Natural killer cell (primary cell): ENCODE data around the gene CEP85. TPM values are rescaled to one million over a fixed set of nuclear protein-coding genes. Genes with fewer than 3 reads are reported as not detected.

Experiments used
- ATAC-seq, 3 donors: fragments of 150-1000 bp in 2 of 3; fragments of 200-7000 bp in 1 of 3; cut with Tn5 transposase; 1 replicate in 1 of 3; 2 replicates in 2 of 3; pipeline ENCODE4 v1.10.0; 2021; ENCODE audit warnings: mild to moderate bottlenecking in 2 of 3, moderate library complexity in 2 of 3
- DNase-seq, 2 donors: peaks; one replicate each; pipeline versions ENCODE4 v3.0.0 to v3.0.0-alpha.2; 2013 to 2021; ENCODE audit warnings: mixed read lengths in 1 of 2
- H3K27ac ChIP-seq: one replicate; pipeline ENCODE4 v1.5.1; 2013; ENCODE audit warnings: mild to moderate bottlenecking, low read length
- H3K27me3 ChIP-seq: one replicate; pipeline ENCODE4 v1.6.1; 2013; ENCODE audit warnings: low read length; ENCODE audit not compliant: control insufficient read depth, insufficient read depth
- H3K36me3 ChIP-seq: one replicate; pipeline ENCODE4 v1.6.1; 2013; ENCODE audit warnings: low read length; ENCODE audit not compliant: control insufficient read depth, insufficient read depth
- H3K4me1 ChIP-seq: one replicate; pipeline ENCODE4 v1.6.1; 2013; ENCODE audit warnings: low read length; ENCODE audit not compliant: control insufficient read depth, insufficient read depth
- H3K4me3 ChIP-seq: one replicate; pipeline ENCODE4 v1.5.1; 2013; ENCODE audit warnings: low read length
- H3K9me3 ChIP-seq: one replicate; pipeline ENCODE4 v1.6.1; 2013; ENCODE audit warnings: low read length; ENCODE audit not compliant: control insufficient read depth, insufficient read depth
- H3K27ac Mint-ChIP-seq, 2 donors: one replicate each; pipeline ENCODE4 v1.8.0; 2022; ENCODE audit warnings: mild to moderate bottlenecking in 2 of 2, mixed read lengths in 2 of 2, moderate library complexity in 1 of 2
- H3K27me3 Mint-ChIP-seq, 2 donors: one replicate each; pipeline ENCODE4 v1.8.0; 2022; ENCODE audit warnings: low read depth in 2 of 2, mixed read lengths in 2 of 2
- H3K36me3 Mint-ChIP-seq: one replicate; pipeline ENCODE4 v1.8.0; 2022; ENCODE audit warnings: mixed read lengths
- H3K4me1 Mint-ChIP-seq, 2 donors: one replicate each; pipeline ENCODE4 v1.8.0; 2022; ENCODE audit warnings: mixed read lengths in 2 of 2
- H3K4me3 Mint-ChIP-seq: one replicate; pipeline ENCODE4 v1.8.0; 2022; ENCODE audit warnings: mild to moderate bottlenecking, moderate library complexity, mixed read lengths
- H3K9me3 Mint-ChIP-seq, 2 donors: one replicate each; pipeline ENCODE4 v1.8.0; 2022; ENCODE audit warnings: mixed read lengths in 2 of 2
- WGBS: methylation state at CpG from one replicate; pipeline ENCODE4 v1.1.7; 2013; ENCODE audit warnings: missing lambda C conversion rate; ENCODE audit not compliant: insufficient coverage; 5-methylcytosine and 5-hydroxymethylcytosine counted together
- intact Hi-C: fragments of 100-400 bp; cut with micrococcal nuclease; formaldehyde crosslinking; loops from one replicate; pipeline ENCODE4 v1.14.2; 2022
- total RNA-seq, 4 donors: library from RNA; stranded (reverse); fragments of 120-200 nt in 1 of 4; gene quantifications; one replicate each; pipeline versions ENCODE4 v1.2.3 to v1.2.4, GENCODE V29; 2013 to 2022
- TF ChIP-seq, protein P1 (sequence below): fragments of 200-600 bp; IDR thresholded peaks from one replicate; pipeline ENCODE4 v1.8.0; 2022; ENCODE audit warnings: antibody characterized with exemption

Gene CEP85
- total RNA-seq, 3 donors from 2014 or later (not counting 1 experiment from before 2014, with no cell fraction given) = 13.0 to 20.4 (median 18.0) TPM

DNA sequence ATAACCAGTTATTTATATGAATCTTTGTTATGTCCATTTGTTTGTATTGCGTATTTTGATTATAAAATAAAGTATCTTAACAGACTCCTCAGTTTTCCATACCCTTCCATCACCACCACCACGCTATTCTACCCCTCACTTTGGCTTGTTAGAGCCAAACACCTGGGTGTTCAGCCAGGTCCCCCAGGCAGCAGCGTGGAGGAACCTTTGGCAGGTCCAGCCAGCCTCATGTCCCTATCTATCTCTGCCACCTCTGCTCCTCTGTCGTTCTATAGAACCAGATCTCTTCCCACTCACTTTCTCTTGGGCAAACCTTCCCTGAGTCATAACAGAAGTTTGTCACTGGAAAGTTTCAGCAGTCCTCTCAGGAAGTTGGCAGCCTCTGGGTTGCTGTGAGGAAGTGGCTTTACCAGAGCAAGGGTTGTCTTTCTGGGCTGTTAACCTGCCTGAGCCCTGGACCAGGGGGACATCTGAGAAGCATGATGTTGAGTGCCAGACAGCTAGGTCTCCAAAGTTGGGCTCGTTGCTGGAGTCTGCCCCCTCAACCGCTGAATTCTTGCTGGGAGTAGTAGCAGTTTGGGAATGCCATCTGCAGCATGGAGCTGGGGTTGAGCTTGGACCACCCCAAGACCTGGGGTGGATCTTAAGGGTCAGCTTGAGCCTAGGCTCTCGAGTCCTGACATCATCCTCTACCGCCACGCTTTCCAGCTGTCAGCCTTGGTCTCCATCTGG lies 44.9 kb downstream of the CEP85 start:
- H3K36me3 Mint-ChIP-seq = no peaks in the 10 kb centered on the region
- peak overlapping the region; percentile 90 for H3K4me3 Mint-ChIP-seq
- H3K27me3 Mint-ChIP-seq = no peaks in the 10 kb centered on the region
- no peaks in the 10 kb centered on the region for H3K27me3 ChIP-seq
- 34% methylated on average over 8 of the region's 9 CpGs for WGBS
- peak in 1 of 2 donors; percentile 60 for DNase-seq
- TF ChIP-seq, protein P1, sequence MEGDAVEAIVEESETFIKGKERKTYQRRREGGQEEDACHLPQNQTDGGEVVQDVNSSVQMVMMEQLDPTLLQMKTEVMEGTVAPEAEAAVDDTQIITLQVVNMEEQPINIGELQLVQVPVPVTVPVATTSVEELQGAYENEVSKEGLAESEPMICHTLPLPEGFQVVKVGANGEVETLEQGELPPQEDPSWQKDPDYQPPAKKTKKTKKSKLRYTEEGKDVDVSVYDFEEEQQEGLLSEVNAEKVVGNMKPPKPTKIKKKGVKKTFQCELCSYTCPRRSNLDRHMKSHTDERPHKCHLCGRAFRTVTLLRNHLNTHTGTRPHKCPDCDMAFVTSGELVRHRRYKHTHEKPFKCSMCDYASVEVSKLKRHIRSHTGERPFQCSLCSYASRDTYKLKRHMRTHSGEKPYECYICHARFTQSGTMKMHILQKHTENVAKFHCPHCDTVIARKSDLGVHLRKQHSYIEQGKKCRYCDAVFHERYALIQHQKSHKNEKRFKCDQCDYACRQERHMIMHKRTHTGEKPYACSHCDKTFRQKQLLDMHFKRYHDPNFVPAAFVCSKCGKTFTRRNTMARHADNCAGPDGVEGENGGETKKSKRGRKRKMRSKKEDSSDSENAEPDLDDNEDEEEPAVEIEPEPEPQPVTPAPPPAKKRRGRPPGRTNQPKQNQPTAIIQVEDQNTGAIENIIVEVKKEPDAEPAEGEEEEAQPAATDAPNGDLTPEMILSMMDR = no peak
- peak overlapping the region; percentile 88 for H3K4me3 ChIP-seq
- peaks cover 30% of the 10 kb centered on the region for H3K36me3 ChIP-seq
- intact Hi-C loops = loop anchor here (2.0 to 5.0 kb wide), 2 partner anchors 98 to 192 kb away; no protein-coding TSS in a partner anchor
- no peaks in the 10 kb centered on the region for H3K9me3 Mint-ChIP-seq
- H3K27ac Mint-ChIP-seq = peak overlapping the region; percentile 82 to 86
- H3K27ac ChIP-seq = peak overlapping the region; percentile 85
- peaks cover 69 to 79% of the 10 kb centered on the region in 2 donors for H3K4me1 Mint-ChIP-seq
- peaks cover 84% of the 10 kb centered on the region for H3K4me1 ChIP-seq
- peak in 1 of 3 donors; percentile 4 for ATAC-seq
- no peaks in the 10 kb centered on the region for H3K9me3 ChIP-seq

DNA sequence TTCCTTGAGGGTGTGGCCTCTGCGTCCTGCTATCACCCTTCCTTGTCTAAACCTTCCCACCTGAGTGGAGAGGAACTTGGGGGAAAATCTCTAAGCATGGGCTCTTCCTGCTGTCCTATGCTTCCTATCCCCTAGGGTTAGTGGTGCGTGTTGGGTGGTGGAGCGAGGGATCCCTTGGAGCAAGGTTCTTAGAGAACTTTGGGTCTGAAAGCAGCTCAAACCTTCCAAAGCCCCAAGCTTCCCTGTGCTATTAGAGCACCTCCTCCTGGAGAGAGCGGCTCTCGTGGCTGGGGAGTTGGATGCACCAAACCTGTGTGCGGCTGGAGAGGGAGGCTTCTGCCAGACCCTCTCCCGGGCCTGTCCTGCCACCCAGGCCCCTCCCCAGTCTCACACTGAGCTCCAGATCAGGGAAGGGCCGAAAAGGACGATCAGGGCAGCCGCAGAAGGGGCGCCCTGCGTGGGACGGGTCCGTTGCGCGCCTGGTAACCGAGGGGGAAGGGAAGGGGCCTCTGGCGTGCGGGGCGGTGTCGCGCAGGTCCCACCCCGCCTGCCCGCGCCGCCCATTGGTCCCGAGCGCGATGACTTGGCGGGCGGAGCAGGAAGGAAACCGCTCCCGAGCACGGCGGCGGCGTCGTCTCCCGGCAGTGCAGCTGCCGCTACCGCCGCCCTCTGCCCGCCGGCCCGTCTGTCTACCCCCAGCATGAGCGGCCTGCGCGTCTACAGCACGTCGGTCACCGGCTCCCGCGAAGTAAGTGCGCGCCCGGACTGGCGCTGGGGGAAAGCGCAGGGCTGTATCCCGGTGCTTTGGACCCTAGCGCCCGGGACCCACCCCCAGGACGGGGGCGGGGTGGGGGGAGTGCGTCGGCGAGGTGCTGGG lies 45.7 kb downstream of the CEP85 start, which contains the start of gene SH3BGRL3:
Gene SH3BGRL3, plus strand, starts transcription at position 631 of the 877 bp plus-strand sequence. Its CDS starts 70 bp downstream, at position 701.
- Histone ChIP-seq H3K27me3 (no peaks in the 10 kb centered on the region), H3K4me3 (peak within 1 kb of the TSS; percentile 88), H3K9me3 (no peaks in the 10 kb centered on the region), H3K27ac (peak within 1 kb of the TSS; percentile 85), H3K36me3 (peaks cover 32% of the 10 kb centered on the region), H3K4me1 (peaks cover 92% of the 10 kb centered on the region)
- Mint-ChIP-seq H3K27ac (peak within 1 kb of the TSS; percentile 82 to 86), H3K4me1 (peaks cover 75 to 85% of the 10 kb centered on the region in 2 donors), H3K27me3 (no peaks in the 10 kb centered on the region), H3K4me3 (peak within 1 kb of the TSS; percentile 93), H3K9me3 (no peaks in the 10 kb centered on the region), H3K36me3 (no peaks in the 10 kb centered on the region)
- WGBS = 0% methylated on average over 65 of the region's 66 CpGs
- TF ChIP-seq, protein P1 = no peak
- DNase-seq = peak; percentile 73 to 92
- intact Hi-C loops = loop anchor here (2.0 to 5.0 kb wide), 2 partner anchors 98 to 191 kb away; no protein-coding TSS in a partner anchor
- ATAC-seq = peak; percentile 54 to 80 (median 69)

DNA sequence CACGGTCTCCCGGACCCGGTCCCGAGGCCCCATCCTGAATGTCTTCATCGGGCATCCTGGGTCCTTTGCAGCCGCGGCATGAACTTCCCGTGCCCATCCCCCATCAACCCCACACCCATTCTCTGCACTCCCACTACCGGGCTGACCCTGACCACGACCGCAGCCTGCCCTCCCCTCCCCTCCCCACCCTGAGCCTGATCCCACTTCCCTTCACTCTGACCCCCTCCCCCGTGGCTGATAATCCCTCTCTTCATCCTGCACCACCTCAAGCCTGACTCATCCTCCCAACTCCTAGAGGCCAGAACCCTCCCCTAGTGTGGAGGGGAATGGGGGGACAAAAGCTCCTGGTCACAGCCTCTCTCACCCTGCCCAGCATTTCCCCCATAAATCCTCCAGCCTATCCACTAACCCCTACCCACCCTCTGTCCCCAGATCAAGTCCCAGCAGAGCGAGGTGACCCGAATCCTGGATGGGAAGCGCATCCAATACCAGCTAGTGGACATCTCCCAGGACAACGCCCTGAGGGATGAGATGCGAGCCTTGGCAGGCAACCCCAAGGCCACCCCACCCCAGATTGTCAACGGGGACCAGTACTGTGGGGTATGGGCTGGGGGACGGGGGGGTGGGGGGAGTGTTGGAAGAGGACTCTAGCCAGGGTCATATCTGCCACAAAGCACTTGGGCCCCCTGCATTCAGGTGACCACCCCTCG lies 46.5 kb downstream of the CEP85 start:
- Mint-ChIP-seq H3K27ac (peak overlapping the region; percentile 82 to 86), H3K4me1 (peaks cover 80 to 90% of the 10 kb centered on the region in 2 donors), H3K36me3 (no peaks in the 10 kb centered on the region), H3K9me3 (no peaks in the 10 kb centered on the region), H3K27me3 (no peaks in the 10 kb centered on the region), H3K4me3 (peak overlapping the region; percentile 93)
- TF ChIP-seq, protein P1 = no peak
- Histone ChIP-seq H3K27me3 (no peaks in the 10 kb centered on the region), H3K27ac (peak overlapping the region; percentile 82), H3K9me3 (no peaks in the 10 kb centered on the region), H3K4me1 (peaks cover 97% of the 10 kb centered on the region), H3K36me3 (peaks cover 32% of the 10 kb centered on the region), H3K4me3 (peak overlapping the region; percentile 88)
- DNase-seq (peak in 1 of 2 donors; percentile 48), ATAC-seq (no peak)
- intact Hi-C loops = no loop called here
- 31% methylated on average over 19 of the region's 20 CpGs for WGBS
